GM12873 (cell line): ENCODE results near the gene IL6R.

Source experiments
- TF ChIP-seq, protein P1 (sequence below): IDR thresholded peaks from 2 replicates; pipeline ENCODE4 v1.5.1; 2012; ENCODE audit warnings: low read depth, mild to moderate bottlenecking, moderate library complexity, low read length, control low read depth; ENCODE audit not compliant: insufficient read depth; ENCODE audit errors: missing control alignments

IL6R gene

DNA sequence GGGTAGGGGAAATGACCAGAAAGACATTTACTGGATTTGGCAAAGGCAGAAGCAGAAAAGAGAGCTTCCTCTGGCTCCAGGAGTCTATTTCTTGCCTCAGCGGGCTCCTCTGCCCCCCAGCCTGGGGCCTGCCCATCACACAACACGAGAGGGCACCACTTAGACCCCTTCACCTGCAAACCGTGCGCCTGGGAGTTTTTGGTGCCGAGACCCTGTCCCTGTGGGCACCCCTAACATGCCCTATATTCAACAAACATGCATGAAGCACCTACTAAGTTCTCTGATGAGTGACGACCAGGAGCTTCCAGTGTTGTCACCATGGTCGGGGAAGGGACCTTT, 18.8 kb downstream of the IL6R start:
- TF ChIP-seq, protein P1, sequence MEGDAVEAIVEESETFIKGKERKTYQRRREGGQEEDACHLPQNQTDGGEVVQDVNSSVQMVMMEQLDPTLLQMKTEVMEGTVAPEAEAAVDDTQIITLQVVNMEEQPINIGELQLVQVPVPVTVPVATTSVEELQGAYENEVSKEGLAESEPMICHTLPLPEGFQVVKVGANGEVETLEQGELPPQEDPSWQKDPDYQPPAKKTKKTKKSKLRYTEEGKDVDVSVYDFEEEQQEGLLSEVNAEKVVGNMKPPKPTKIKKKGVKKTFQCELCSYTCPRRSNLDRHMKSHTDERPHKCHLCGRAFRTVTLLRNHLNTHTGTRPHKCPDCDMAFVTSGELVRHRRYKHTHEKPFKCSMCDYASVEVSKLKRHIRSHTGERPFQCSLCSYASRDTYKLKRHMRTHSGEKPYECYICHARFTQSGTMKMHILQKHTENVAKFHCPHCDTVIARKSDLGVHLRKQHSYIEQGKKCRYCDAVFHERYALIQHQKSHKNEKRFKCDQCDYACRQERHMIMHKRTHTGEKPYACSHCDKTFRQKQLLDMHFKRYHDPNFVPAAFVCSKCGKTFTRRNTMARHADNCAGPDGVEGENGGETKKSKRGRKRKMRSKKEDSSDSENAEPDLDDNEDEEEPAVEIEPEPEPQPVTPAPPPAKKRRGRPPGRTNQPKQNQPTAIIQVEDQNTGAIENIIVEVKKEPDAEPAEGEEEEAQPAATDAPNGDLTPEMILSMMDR, result no peak

DNA sequence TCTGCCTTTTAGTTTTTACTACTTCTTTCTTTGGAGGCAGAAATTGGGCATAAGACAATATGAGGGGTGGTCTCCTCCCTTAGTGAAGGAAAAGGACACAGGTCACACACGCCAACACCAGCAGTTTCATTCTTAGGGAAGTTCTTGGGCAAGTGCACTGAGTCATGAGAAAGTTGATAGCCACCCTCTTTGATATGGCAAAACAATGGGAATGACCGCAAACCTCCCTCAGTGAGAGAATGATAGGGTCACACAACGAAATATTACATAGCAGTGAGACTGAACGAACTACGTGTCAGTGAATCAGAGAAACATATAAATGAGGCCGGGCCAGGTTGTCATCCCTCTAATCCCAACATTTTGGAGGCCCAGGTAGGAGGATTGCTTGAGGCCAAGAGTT, 20.0 kb downstream of the IL6R start:
- TF ChIP-seq, protein P1, result no peak

DNA sequence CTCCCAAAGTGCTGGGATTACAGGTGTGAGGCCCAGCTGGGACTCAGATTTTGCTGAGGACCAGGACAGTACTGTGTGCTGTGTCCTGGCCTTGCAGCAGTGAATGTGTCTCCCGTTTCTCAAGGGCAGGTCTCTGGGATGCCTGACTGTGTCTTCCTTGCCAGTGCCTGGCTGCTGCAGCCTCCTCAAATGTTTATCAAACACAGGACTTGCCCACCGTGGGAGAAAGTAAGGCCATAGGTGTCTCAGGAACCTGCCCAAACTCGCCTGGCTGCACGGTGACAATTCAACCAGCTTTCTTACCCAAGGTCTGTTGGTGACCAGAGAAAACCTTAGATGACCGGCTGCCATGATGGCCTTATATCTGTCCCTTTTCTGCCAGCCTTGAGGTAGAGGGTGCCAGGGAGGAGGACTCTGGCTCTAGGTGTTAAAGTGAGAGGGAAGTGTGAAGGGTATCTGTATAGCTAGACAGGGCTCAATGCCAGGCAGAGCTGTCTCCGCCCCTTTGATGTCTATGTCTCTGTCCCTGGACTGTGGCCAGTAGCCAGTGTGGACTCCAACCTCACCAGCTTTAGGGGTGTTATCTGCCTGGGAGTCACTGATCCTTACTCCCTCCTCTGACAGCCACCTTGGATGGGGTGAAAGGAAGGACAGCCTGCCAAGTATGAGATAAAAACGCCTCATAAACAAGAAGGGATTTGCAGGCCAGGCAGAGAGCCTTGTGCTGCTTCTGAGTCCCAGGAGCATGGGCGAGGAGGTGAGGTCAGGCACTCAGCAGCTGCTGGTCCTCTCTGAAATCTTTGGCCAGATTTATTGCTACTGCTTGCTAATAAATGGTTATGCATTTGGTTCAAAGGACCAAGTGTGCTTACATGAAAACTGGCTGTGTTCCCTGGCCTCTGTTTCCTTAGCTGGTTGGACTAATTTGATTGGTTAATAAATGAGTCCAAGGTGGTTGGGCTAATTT, 22.3 kb downstream of the IL6R start:
- TF ChIP-seq, protein P1, result no peak

DNA sequence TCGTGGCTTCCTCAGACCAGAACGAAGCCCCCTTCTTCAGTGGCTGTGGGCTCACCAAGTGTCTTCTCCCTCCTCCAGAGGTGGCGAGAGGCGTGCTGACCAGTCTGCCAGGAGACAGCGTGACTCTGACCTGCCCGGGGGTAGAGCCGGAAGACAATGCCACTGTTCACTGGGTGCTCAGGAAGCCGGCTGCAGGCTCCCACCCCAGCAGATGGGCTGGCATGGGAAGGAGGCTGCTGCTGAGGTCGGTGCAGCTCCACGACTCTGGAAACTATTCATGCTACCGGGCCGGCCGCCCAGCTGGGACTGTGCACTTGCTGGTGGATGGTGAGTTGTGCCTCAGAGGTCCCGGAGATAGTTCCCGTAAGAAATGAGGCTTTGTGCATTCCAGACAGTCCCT, 24.0 kb downstream of the IL6R start:
- TF ChIP-seq, protein P1, result no peak

DNA sequence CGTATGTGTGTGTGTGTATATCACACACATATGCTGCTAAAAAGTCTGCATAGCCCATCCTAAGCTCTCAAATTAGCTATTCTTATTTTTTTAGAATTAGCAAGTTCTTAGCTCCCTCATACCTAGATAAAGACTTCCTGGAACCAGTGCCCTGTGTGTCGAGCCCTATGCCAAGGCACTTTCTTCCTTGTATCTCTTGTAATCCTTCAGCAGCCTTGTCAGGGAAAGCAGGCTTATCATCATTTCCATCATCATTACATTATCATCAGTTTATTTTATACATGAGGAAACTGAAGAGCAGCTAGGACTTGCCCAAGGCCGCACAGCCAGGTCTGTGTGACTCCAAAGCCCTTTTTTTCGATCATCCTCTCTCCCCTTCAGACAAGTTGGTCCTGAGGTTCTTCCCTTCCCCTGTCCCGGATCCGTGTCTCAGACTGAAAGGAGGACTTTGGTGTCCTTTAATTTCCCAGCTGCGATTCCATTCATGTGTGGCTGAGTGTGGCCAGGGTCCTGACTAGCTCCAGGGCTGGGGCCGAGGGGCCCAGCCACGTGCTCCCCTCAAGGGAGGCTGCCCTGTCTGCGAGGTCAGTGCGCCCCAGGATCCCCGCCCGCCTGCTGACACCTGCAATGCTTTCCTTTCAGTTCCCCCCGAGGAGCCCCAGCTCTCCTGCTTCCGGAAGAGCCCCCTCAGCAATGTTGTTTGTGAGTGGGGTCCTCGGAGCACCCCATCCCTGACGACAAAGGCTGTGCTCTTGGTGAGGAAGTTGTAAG, 24.9 kb downstream of the IL6R start:
- TF ChIP-seq, protein P1, result no peak

DNA sequence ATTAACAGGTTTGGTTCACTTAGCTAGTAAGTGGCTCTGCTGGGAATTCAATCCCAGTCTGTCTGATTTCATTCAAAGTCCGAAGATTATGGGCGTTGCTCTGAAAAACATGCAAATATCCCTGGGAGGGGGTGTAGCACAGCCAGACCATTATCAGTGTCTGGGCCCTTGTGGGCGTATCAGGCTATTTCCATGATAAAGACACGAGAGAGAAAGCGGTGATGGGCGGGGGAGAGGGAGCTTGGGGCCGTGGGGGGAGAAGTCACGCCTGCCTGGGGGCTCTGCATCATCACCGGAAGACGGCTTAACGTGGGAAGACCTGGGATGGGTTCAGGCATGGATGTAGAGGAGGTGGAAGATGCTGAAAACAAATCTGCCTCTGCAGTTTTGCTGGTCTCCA, 25.8 kb downstream of the IL6R start:
- TF ChIP-seq, protein P1, result no peak

DNA sequence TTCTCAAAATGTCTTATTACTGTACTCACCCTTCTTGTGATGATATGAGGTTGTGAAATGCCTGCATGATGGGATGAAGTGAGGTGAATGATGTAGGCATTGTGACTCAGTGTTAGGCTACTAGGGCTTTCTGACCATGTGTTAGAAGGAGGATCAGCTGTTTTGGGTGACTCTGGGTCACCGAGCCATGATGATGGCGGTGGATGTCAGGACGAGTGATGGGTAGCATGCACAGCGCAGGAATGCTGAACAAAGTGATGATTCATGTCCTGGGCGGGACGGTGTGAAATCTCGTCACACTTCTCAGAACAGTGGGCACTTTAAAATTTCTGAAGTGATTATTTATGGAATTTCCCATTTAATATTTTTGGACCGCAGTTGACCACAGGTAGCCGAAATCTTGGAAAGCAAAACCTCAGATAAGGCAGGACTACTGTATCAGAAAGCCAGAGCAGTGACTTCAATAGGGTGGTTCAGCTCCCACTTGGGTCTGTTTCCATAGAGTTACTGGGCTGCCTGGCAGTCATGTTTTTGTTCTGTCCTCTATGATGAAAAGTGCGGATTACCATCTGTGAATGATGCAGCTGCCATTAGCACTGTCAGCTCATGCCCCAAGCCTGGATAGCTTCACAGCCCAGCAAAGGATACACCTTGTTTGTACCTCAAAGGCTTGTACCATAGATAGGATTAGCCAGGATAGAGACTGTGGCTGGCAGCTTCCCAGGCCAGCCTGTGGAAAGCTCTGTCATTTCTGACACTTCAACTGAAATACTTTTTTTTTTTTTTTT, 26.6 kb downstream of the IL6R start:
- TF ChIP-seq, protein P1, result no peak
